Astrocyte (in vitro differentiated cells and primary cell): ENCODE measurements around the gene SUPT6H. TPM values are rescaled to one million over a fixed set of nuclear protein-coding genes. Genes with fewer than 3 reads are reported as not detected.

ENCODE experiments used
- DNase-seq: peaks from one replicate; pipeline ENCODE4 v3.0.0-alpha.2; 2010; ENCODE audit warnings: low read depth
- FAIRE-seq: peaks from 2 replicates; lab custom pipeline; 2011; peaks lifted over from hg19 to GRCh38; lab: Jason Lieb, UNC
- H2AFZ ChIP-seq: 2 replicates; pipeline ENCODE4 v1.6.0; 2012; ENCODE audit warnings: low read depth, low read length, inconsistent platforms
- H3K27ac ChIP-seq: 2 replicates; pipeline ENCODE4 v1.5.1; 2011; ENCODE audit warnings: low read depth, low read length, inconsistent platforms
- H3K27me3 ChIP-seq: 2 replicates; pipeline ENCODE4 v1.6.0; 2011; ENCODE audit warnings: low read length, inconsistent platforms; ENCODE audit not compliant: insufficient read depth
- H3K36me3 ChIP-seq: 2 replicates; pipeline ENCODE4 v1.5.1; 2011; ENCODE audit warnings: low read length, inconsistent platforms; ENCODE audit not compliant: insufficient read depth
- H3K4me1 ChIP-seq: 2 replicates; pipeline ENCODE4 v1.5.1; 2011; ENCODE audit warnings: low read length, inconsistent platforms; ENCODE audit not compliant: insufficient read depth
- H3K4me2 ChIP-seq: 2 replicates; pipeline ENCODE4 v1.6.0; 2012; ENCODE audit warnings: low read length, inconsistent platforms
- H3K4me3 ChIP-seq: 2 replicates; pipeline ENCODE4 v1.5.1; 2011; ENCODE audit warnings: low read depth, mild to moderate bottlenecking, low read length, inconsistent platforms; ENCODE audit not compliant: insufficient read depth
- H3K79me2 ChIP-seq: 2 replicates; pipeline ENCODE4 v1.6.0; 2012; ENCODE audit warnings: mild to moderate bottlenecking, low read length, inconsistent platforms; ENCODE audit not compliant: insufficient read depth
- H3K9ac ChIP-seq: 2 replicates; pipeline ENCODE4 v1.6.0; 2012; ENCODE audit warnings: mild to moderate bottlenecking, low read length, inconsistent platforms
- H3K9me3 ChIP-seq: 2 replicates; pipeline ENCODE4 v1.5.1; 2012; ENCODE audit warnings: low read depth, mild to moderate bottlenecking, low read length, inconsistent platforms; ENCODE audit not compliant: insufficient read depth
- H4K20me1 ChIP-seq: 2 replicates; pipeline ENCODE4 v1.6.0; 2012; ENCODE audit warnings: low read length, inconsistent platforms; ENCODE audit not compliant: insufficient read depth
- H3K27ac Mint-ChIP-seq: one replicate; pipeline ENCODE4 v1.8.0; 2021; ENCODE audit warnings: mild to moderate bottlenecking, mixed read lengths; ENCODE audit not compliant: unreplicated experiment
- H3K27me3 Mint-ChIP-seq: one replicate; pipeline ENCODE4 v1.8.0; 2021; ENCODE audit warnings: low read depth, mixed read lengths; ENCODE audit not compliant: unreplicated experiment
- H3K36me3 Mint-ChIP-seq: one replicate; pipeline ENCODE4 v1.8.0; 2021; ENCODE audit warnings: low read depth, mixed read lengths; ENCODE audit not compliant: unreplicated experiment
- H3K4me1 Mint-ChIP-seq: one replicate; pipeline ENCODE4 v1.8.0; 2021; ENCODE audit warnings: low read depth, mixed read lengths; ENCODE audit not compliant: unreplicated experiment
- H3K4me3 Mint-ChIP-seq: one replicate; pipeline ENCODE4 v1.8.0; 2021; ENCODE audit warnings: mild to moderate bottlenecking, moderate library complexity, mixed read lengths; ENCODE audit not compliant: unreplicated experiment
- H3K9me3 Mint-ChIP-seq: one replicate; pipeline ENCODE4 v1.8.0; 2021; ENCODE audit warnings: mild to moderate bottlenecking, mixed read lengths; ENCODE audit not compliant: unreplicated experiment
- CTCF ChIP-seq: IDR thresholded peaks from 2 replicates; pipeline ENCODE4 v1.5.1; 2011; ENCODE audit warnings: low read depth, mild to moderate bottlenecking, inconsistent platforms, low read length, moderate library complexity; ENCODE audit not compliant: insufficient read depth
- EZH2 ChIP-seq: IDR thresholded peaks from 2 replicates; pipeline ENCODE4 v1.6.1; 2012; ENCODE audit warnings: mild to moderate bottlenecking, low read length, inconsistent platforms; ENCODE audit not compliant: insufficient read depth
- total RNA-seq: library from RNA; stranded (reverse); gene quantifications from 2 replicates; pipeline ENCODE4 v1.2.1, GENCODE V29; 2021

The SUPT6H gene
- total RNA-seq, 1 donor from 2014 or later = 95.9 TPM

GRCh38 chr17:28726226-28726626 is 64.2 kb downstream of the SUPT6H start, which contains the start of gene TLCD1:
Gene TLCD1 (minus strand): TSS chr17:28726233. CDS start chr17:28726097, 136 bp downstream.
- Histone ChIP-seq H3K27me3 (no peaks in the 10 kb centered on the region), H3K4me1 (peaks cover 48% of the 10 kb centered on the region), H3K79me2 (peaks cover 27% of the 10 kb centered on the region), H3K36me3 (peaks cover 32% of the 10 kb centered on the region), H3K9ac (peak within 1 kb of the TSS; percentile 85), H2AFZ (peak within 1 kb of the TSS; percentile 73), H3K4me2 (peak within 1 kb of the TSS; percentile 98), H3K4me3 (peak within 1 kb of the TSS; percentile 67), H4K20me1 (peaks cover 43% of the 10 kb centered on the region), H3K27ac (peak within 1 kb of the TSS; percentile 52), H3K9me3 (no peaks in the 10 kb centered on the region)
- Mint-ChIP-seq H3K27ac (peak within 1 kb of the TSS; percentile 90), H3K4me3 (peak within 1 kb of the TSS; percentile 99), H3K36me3 (peaks cover 4% of the 10 kb centered on the region), H3K4me1 (peaks cover 36% of the 10 kb centered on the region), H3K27me3 (no peaks in the 10 kb centered on the region), H3K9me3 (no peaks in the 10 kb centered on the region)
- no peak for TF ChIP-seq CTCF
- no peak for TF ChIP-seq EZH2
- FAIRE-seq = no peak
- DNase-seq = peak; percentile 31

- Mint-ChIP-seq H3K9me3 (no peaks in the 10 kb centered on the region), H3K4me3 (peak overlapping the region; percentile 91), H3K4me1 (peaks cover 33% of the 10 kb centered on the region), H3K27me3 (no peaks in the 10 kb centered on the region), H3K27ac (peak overlapping the region; percentile 94), H3K36me3 (peaks cover 4% of the 10 kb centered on the region)
- peaks cover 37% of the 10 kb centered on the region for H4K20me1 ChIP-seq
- H3K27me3 ChIP-seq = no peaks in the 10 kb centered on the region
- TF ChIP-seq CTCF = peak; percentile 88
- no peak for TF ChIP-seq EZH2
- H3K4me2 ChIP-seq = peak overlapping the region; percentile 98
- peak overlapping the region; percentile 73 for H2AFZ ChIP-seq
- FAIRE-seq = no peak
- H3K4me3 ChIP-seq = peak overlapping the region; percentile 67
- H3K9me3 ChIP-seq = no peaks in the 10 kb centered on the region
- peaks cover 27% of the 10 kb centered on the region for H3K36me3 ChIP-seq
- peaks cover 21% of the 10 kb centered on the region for H3K79me2 ChIP-seq
- peaks cover 42% of the 10 kb centered on the region for H3K4me1 ChIP-seq
- H3K27ac ChIP-seq = peak overlapping the region; percentile 52
- peak; percentile 83 for DNase-seq
- H3K9ac ChIP-seq = peak overlapping the region; percentile 85
Observed at GRCh38 chr17:28726627-28727491, 64.9 kb downstream of the SUPT6H start.
